Measurements from ENCODE around the gene TRIP4.

Gene TRIP4

DNA sequence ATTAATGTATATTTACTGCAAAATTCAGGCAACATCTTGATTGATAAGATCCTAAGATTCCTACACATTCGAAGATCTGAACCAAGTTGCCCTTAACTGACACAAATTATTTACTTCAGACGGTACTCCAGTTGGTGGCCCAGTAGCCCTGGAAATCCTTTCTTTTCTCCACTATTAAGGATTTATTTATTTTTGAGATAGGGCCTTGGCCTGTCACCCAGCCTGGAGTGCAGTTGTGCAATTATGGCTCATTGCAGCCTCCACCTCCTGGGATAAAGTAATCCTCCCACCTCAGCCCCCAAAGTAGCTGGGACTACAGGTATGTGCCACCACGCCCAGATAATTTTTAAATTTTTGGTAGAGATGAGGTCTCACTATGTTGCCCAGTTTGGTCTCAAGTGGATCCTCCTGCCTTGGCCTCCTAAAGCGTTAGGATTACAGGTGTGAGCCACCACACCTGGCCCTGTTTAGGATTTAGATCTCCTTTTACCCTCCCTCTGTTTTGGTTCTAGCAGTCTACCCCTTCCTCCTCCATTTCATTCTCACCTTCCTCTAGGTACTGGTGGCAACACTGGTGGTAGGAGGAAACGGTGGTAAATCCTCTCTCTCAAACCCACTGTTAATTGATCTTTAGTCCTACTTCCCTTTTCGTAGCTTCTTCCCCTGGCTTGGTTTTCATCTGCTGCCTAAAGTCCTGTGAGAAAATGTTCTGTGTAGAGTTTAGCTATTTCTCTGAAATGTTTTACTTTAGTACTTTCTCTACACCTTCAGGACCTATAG, 60.1 kb downstream of the TRIP4 start:
- peak; percentile 73 for DNase-seq

DNA sequence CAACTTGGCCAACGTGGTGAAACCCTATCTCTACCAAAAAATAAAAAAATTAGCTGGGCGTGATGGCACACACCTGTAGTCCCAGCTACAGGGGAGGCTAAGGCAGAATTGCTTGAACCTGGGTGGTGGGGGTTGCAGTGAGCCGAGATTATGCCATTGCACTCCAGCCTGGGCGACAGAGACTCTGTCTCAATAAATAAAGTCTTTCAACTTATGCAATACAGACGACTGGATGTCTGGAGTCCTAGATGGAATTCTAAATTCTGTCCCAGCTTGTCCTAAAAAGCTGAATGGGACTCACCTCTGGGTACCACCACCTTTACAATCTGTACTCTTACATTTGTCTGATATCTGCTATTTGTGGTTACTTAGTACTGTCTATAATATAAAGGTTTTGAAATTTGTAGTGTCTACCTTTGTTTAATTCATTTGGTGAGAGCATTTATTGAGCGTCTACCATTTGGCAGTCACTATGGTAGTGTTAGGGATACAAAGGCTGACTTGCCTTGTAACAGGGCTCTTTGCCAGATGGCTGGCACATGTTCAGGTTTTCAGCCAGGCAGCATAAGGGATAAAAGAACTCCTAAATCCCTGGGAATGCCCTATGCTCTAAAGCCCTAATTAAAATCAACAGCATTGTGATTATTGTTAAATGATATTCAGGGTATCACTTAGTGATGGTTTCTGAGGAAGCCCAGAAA, 65.5 kb downstream of the TRIP4 start:
- no peak for DNase-seq

- no peak for DNase-seq
These were observed 66.0 kb downstream of the TRIP4 start for GRCh38 chr15:64453689-64454037.

DNA sequence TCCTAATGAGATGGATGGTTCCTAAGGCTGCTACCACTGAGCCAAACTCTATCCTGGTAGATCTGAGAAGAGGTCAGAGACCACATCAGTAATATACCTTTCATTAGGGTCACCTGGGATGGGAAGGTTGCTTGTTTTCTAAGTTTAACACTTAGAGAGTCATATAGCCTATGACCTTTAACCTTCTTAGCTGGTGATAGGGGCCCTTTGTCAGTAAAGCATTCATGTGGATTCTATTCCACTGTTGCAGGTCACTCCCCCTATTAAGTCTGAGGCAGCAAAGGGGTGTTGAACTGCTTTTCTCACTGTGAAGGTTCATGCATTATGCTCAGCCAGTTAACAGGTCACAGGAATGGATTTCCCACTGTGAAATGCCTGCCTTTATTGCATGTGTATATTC, 66.6 kb downstream of the TRIP4 start:
- no peak for DNase-seq

DNA sequence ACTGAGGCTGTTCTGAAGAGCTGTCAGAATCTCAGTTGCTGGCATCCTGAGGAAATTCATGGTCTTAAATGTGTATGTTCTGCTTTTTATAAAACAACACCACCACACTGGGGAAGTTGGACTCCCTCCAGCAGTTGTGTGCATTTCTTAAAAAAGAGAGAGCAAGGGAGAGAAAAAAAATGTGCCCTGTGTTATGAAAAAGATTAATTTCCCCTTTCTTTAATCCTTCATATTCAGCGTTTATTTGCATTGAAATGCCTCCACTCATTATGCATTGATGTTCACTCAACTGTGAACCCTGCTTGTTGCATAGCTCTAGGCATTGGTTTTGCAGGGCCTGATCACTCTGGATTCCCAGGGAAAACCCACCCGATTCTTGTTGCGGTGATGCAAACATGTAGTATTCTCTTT, 68.3 kb downstream of the TRIP4 start:
- DNase-seq, result peak; percentile 90

DNA sequence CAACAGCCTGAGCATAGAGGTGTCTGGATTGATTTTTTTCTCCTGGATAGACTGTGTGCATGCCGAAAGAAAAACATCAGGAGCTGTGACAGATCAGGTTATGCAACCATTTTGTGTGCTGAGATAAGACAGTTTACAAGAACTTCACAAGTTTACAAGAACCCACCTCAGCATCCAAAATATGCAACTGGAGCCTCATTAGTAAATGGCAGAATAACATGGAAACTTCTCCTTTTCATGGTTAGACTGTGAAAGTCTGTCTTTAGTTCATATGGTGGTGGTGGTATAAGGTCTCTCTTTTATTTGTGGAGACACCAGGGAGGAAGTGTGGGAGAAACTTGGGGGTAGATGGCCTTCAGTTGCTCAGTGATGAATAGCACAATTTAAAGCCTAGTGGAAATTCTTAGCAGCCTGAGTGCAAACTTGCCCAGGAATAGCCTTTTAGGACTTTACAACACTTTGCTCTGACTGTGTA, 69.0 kb downstream of the TRIP4 start:
- peak; percentile 71 for DNase-seq

DNA sequence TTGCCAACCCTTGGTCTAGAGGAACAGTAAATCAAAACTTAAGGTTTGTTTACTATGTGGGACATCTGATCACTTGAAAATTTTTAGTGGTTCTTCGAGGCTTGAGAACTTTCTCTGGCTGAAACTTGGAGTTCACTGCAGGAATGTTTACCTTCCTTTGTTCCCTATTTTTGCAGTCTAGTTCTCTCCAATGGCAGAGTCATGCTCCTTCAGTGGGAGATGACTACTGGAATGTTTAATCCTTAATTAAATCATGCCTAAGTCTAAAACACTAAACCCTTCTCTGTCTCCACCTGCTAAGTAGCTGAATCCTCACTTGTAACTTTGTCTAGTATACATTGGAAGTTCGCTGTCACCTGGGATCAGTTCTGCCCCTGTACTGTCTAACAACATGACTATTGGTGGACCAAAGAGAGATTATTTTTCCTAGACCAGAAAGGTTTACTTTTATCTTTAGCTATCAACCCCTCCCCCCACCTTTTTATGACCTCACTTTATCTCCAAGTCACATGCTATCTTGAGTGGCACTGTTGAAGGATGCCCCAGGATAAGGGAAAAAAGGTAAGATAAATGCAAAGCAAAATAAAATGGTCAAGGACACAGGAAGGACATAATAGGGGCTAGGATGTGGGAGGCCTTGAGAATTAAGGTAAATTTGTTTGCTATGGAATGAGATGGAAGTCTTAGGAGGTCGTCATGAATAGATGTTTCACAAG, 71.6 kb downstream of the TRIP4 start:
- DNase-seq, result no peak

GRCh38 chr15:64460206-64460723, 72.6 kb downstream of the TRIP4 start, which contains the start of gene ZNF609:
Gene ZNF609 (plus strand): TSS chr15:64460578. CDS start chr15:64499420, 38,842 bp downstream.
- peak; percentile 70 for DNase-seq

GRCh38 chr15:64460724-64461720, 73.4 kb downstream of the TRIP4 start:
- DNase-seq, result peak; percentile 58

GRCh38 chr15:64461721-64462162, 74.1 kb downstream of the TRIP4 start:
- no peak for DNase-seq

GRCh38 chr15:64462492-64462891, 74.9 kb downstream of the TRIP4 start:
- no peak for DNase-seq

GRCh38 chr15:64464276-64465005, 76.8 kb downstream of the TRIP4 start:
- DNase-seq, result no peak

GRCh38 chr15:64466408-64467141, 78.9 kb downstream of the TRIP4 start:
- DNase-seq, result no peak

DNA sequence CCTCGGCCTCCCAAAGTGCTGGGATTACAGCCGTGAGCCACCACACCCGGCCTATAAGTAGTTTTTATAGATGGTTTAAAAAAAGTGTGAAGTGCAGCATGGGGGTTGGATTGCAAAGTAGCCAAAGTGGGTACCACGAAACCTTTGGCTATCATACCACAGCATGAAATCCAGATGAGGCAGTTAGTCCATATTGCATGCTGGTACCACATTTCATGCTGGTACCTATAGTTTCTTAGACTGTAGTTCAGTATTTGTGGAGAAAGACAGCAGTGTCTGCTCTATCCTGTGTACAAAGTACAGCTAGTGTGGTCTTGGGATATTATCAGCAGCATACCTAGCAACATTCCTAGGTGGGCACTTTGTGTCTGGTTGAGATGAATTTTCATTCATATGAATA, 84.5 kb downstream of the TRIP4 start:
- no peak for DNase-seq

GRCh38 chr15:64474846-64475245, 87.2 kb downstream of the TRIP4 start:
- DNase-seq, result no peak

GRCh38 chr15:64476550-64476949, 88.9 kb downstream of the TRIP4 start:
- no peak for DNase-seq

DNA sequence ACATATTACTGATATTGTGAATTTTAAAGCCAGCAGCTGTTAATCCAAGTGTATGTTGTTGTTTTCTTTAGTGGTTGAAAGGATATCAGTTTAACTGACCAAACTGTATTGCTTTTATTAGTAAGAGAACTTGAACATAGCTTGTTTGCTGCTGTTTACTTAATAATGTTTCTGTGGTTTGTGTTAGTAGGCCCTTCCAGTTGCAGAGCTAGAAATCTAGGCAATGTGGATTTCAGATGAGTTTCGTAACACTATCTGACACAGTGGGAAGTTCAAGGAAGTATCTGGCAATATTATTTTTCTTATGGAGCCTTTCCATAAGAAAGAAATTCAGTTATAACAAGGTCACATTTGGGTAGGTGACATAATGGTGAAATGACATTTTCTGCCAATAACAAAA, 91.2 kb downstream of the TRIP4 start:
- DNase-seq, result no peak

DNA sequence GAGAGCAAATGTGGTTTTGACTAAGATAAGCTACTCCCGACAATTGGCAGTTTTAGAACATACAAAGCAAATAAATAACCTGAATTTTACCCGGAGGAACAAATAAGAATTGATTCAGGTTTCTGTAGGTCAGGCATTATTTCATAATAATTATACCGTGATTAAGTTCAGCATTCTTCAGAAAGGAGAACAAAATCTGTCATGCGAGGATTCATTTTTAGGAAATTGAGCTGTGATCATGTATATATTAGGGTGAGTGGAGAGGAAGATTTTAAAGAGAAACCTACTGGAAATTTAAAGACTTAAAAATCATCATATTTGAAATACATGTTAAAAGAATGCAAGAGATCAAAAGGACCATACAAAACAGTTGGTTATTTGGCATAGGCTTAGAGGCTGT, 93.3 kb downstream of the TRIP4 start:
- no peak for DNase-seq

GRCh38 chr15:64483749-64484148, 96.1 kb downstream of the TRIP4 start:
- no peak for DNase-seq

DNA sequence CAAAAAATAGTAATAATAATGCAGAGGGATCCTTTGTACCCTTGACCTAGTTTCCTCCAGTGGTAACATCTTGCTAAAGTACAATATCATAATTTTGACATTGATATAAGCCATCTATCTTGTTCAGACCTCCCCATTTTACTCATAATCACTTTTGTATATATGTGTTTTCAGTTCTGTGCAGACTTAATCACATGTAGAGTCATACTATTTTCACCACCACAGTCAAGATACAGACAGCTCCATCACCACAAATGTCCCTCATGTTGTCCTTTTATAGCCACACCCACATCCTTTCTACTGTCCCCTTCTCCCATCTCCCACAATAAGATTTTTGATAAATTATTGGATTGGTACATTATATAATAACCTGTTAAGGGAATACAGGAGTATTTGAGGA, 98.2 kb downstream of the TRIP4 start:
- no peak for DNase-seq
